ENCODE measurements around the gene GPHN.
"Not testable (repeated sequence)": the region's sequence is repeated elsewhere in the genome, so short reads cannot be mapped to it uniquely, and the experiment has no call there.

Gene GPHN

GRCh38 chr14:66501592-66501991, 6.4 kb upstream of the GPHN start:
- in situ Hi-C loops (cut with HindIII; ENCODE audit: low sequenced_read_pairs): no loop called here

- in situ Hi-C loops (cut with HindIII; ENCODE audit: low sequenced_read_pairs): not testable (repeated sequence)
Observed at GRCh38 chr14:66502836-66503235, 5.1 kb upstream of the GPHN start.

GRCh38 chr14:66503532-66503931, 4.4 kb upstream of the GPHN start:
- in situ Hi-C loops (cut with HindIII; ENCODE audit: low sequenced_read_pairs): no loop called here

GRCh38 chr14:66507181-66507721, 696 bp upstream of the GPHN start:
- in situ Hi-C loops (cut with HindIII; ENCODE audit: low sequenced_read_pairs): no loop called here

- in situ Hi-C loops (cut with HindIII; ENCODE audit: low sequenced_read_pairs): no loop called here
Observed at GRCh38 chr14:66508547-66508845, 549 bp downstream of the GPHN start.

GRCh38 chr14:66508846-66509621, 1.1 kb downstream of the GPHN start:
- in situ Hi-C loops (cut with HindIII; ENCODE audit: low sequenced_read_pairs): no loop called here

- in situ Hi-C loops (cut with HindIII; ENCODE audit: low sequenced_read_pairs): no loop called here
Observed at GRCh38 chr14:66509874-66510273, 1.9 kb downstream of the GPHN start.

- in situ Hi-C loops (cut with HindIII; ENCODE audit: low sequenced_read_pairs): no loop called here
Observed at GRCh38 chr14:66511849-66512248, 3.9 kb downstream of the GPHN start.

GRCh38 chr14:66514213-66514612, 6.3 kb downstream of the GPHN start:
- in situ Hi-C loops (cut with HindIII; ENCODE audit: low sequenced_read_pairs): no loop called here

GRCh38 chr14:66530526-66530925, 22.6 kb downstream of the GPHN start:
- in situ Hi-C loops (cut with HindIII; ENCODE audit: low sequenced_read_pairs): no loop called here

- in situ Hi-C loops (cut with HindIII; ENCODE audit: low sequenced_read_pairs): no loop called here
Observed at GRCh38 chr14:66539034-66539433, 31.1 kb downstream of the GPHN start.

GRCh38 chr14:66540038-66540437, 32.1 kb downstream of the GPHN start:
- in situ Hi-C loops (cut with HindIII; ENCODE audit: low sequenced_read_pairs): no loop called here

- in situ Hi-C loops (cut with HindIII; ENCODE audit: low sequenced_read_pairs): no loop called here
Observed at GRCh38 chr14:66541627-66542026, 33.7 kb downstream of the GPHN start.

- in situ Hi-C loops (cut with HindIII; ENCODE audit: low sequenced_read_pairs): no loop called here
Observed at GRCh38 chr14:66543996-66544395, 36.0 kb downstream of the GPHN start.

- in situ Hi-C loops (cut with HindIII; ENCODE audit: low sequenced_read_pairs): not testable (repeated sequence)
Observed at GRCh38 chr14:66545191-66545590, 37.2 kb downstream of the GPHN start.

GRCh38 chr14:66545751-66546150, 37.8 kb downstream of the GPHN start:
- in situ Hi-C loops (cut with HindIII; ENCODE audit: low sequenced_read_pairs): not testable (repeated sequence)

GRCh38 chr14:66563731-66564130, 55.8 kb downstream of the GPHN start:
- in situ Hi-C loops (cut with HindIII; ENCODE audit: low sequenced_read_pairs): no loop called here

- in situ Hi-C loops (cut with HindIII; ENCODE audit: low sequenced_read_pairs): no loop called here
Observed at GRCh38 chr14:66568220-66568619, 60.3 kb downstream of the GPHN start.

- in situ Hi-C loops (cut with HindIII; ENCODE audit: low sequenced_read_pairs): no loop called here
Observed at GRCh38 chr14:66572826-66573225, 64.9 kb downstream of the GPHN start.

- in situ Hi-C loops (cut with HindIII; ENCODE audit: low sequenced_read_pairs): no loop called here
Observed at GRCh38 chr14:66575014-66575413, 67.1 kb downstream of the GPHN start.

GRCh38 chr14:66575939-66576338, 68.0 kb downstream of the GPHN start:
- in situ Hi-C loops (cut with HindIII; ENCODE audit: low sequenced_read_pairs): no loop called here

- in situ Hi-C loops (cut with HindIII; ENCODE audit: low sequenced_read_pairs): not testable (repeated sequence)
Observed at GRCh38 chr14:66587753-66588152, 79.8 kb downstream of the GPHN start.

GRCh38 chr14:66595394-66595793, 87.4 kb downstream of the GPHN start:
- in situ Hi-C loops (cut with HindIII; ENCODE audit: low sequenced_read_pairs): loop anchor here (10.0 kb wide), 1 partner anchor 49 kb away; no protein-coding TSS in a partner anchor

All from DLD1 (cell line).